ENCODE data around the gene CHPF2.

The CHPF2 gene

DNA sequence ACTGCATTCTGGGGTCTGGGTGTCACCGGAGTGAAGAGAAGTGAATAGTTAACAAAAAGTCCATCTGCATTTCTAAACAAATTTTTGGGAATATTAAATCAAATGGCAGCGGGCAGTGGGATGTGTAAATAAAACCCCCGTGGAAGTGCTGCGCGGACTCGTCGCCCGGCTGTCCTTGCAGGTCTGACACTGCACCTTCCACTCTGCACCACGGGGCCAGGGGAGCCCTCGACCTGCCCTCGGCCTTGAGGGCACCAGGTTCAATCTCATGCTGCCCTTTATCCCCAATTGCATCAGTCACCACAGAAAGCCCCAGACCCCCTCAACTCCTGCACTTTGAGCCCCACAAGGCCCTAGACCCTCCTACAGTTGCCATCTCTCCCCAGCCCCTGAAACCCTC is 22.6 kb downstream of the CHPF2 start:
- H3K36me3 ChIP-seq (ENCODE audit: control insufficient read depth in 2 of 2, insufficient read depth in 2 of 2, low read length in 2 of 2), result no peaks in the 10 kb centered on the region
- H3K9me3 ChIP-seq (ENCODE audit: control insufficient read depth in 2 of 2, low read length in 2 of 2), result no peaks in the 10 kb centered on the region
- no peaks in the 10 kb centered on the region for H3K27me3 ChIP-seq (ENCODE audit: control insufficient read depth in 1 of 2, insufficient read depth in 2 of 2, low read length in 2 of 2)
- H3K27ac ChIP-seq (ENCODE audit: low read length), result peak overlapping the region; percentile 31
- H3K4me1 ChIP-seq (ENCODE audit: control insufficient read depth, insufficient read depth, low read length), result peaks cover 40% of the 10 kb centered on the region
- no peak overlapping the region for H3K4me3 ChIP-seq (ENCODE audit: low read length in 2 of 2)
- no peak overlapping the region for H3K9ac ChIP-seq (ENCODE audit: low read length in 2 of 2)

DNA sequence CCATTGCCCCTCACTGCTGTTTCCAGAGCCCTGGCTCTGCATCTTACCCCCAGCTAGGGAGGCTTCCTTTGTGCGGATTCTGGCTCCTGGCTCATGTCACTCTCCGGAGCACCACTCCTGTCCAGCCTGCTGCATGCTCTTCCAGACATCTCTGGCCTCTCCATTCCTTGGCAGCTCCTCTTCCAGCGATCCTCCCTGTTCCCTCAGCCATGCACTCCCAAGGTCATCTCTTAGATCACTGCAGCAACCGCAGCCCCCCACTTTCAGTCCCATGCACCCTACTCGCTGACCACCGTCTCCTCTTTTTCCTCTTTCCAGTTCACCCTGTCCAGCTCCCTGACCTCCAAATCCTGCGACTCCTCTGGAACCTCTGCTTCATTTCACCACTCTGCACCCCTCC is 23.1 kb downstream of the CHPF2 start:
- H3K27ac ChIP-seq (ENCODE audit: low read length), result no peak overlapping the region

DNA sequence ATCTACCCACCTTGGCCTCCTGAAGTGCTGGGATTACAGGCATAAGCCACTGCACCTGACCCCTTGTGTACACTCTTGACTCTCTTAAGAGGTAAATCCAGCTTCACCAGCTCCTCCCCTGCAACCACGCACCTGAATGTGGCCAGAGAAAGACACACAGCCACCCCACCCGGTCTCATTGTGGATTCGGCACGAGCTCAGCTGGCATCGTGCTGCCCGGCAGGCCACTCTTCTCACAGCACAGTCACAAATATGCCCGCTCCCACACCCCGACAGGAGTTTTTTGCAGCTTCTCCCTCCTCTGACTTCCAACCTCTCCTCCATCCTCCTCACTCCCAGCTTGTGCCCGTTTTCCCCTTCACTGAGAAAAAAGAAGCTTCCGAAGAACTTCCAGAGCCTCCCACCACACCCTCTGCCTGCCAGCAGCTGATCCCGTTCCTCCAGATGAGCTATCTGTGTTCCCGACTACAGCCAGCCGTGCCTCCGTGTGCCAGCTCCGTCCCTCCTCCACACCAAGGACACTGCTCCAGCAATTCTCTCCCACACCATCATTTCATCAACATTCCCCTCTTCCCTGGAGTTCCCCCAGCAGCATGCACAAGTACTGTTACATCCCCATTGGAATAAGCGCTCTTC is 24.2 kb downstream of the CHPF2 start:
- no peak overlapping the region for H3K27ac ChIP-seq (ENCODE audit: low read length)
- no peaks in the 10 kb centered on the region for H3K27me3 ChIP-seq (ENCODE audit: control insufficient read depth in 1 of 2, insufficient read depth in 2 of 2, low read length in 2 of 2)
- H3K4me3 ChIP-seq (ENCODE audit: low read length in 2 of 2), result no peak overlapping the region
- no peak overlapping the region for H3K9ac ChIP-seq (ENCODE audit: low read length in 2 of 2)
- H3K4me1 ChIP-seq (ENCODE audit: control insufficient read depth, insufficient read depth, low read length), result peaks cover 23% of the 10 kb centered on the region
- H3K9me3 ChIP-seq (ENCODE audit: control insufficient read depth in 2 of 2, low read length in 2 of 2), result no peaks in the 10 kb centered on the region
- no peaks in the 10 kb centered on the region for H3K36me3 ChIP-seq (ENCODE audit: control insufficient read depth in 2 of 2, insufficient read depth in 2 of 2, low read length in 2 of 2)

More for the DNA sequence above, 23.1 kb downstream of the CHPF2 start:
- Histone ChIP-seq H3K9me3 (ENCODE audit: control insufficient read depth in 2 of 2, low read length in 2 of 2) (no peaks in the 10 kb centered on the region), H3K9ac (ENCODE audit: low read length in 2 of 2) (no peak overlapping the region), H3K4me3 (ENCODE audit: low read length in 2 of 2) (no peak overlapping the region), H3K4me1 (ENCODE audit: control insufficient read depth, insufficient read depth, low read length) (peaks cover 34% of the 10 kb centered on the region), H3K36me3 (ENCODE audit: control insufficient read depth in 2 of 2, insufficient read depth in 2 of 2, low read length in 2 of 2) (no peaks in the 10 kb centered on the region), H3K27me3 (ENCODE audit: control insufficient read depth in 1 of 2, insufficient read depth in 2 of 2, low read length in 2 of 2) (no peaks in the 10 kb centered on the region)

DNA sequence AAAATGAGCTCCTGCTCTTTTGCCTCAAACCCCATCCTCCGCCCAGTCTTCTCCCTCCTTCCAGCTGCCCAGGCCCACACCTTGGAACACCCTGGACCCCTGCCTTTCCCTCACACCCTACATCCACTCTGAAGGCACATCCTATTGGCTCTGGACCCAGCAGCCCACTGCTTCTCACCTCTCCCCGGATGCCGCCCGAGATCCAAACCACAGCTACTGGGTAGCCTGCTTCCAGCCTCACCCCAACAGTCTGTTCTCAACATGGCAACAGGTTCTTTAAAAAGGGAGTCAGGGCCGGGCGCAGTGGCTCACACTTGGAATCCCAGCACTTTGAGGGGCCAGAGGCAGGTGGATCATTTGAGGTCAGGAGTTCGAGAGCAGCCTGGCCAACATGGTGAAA is 25.7 kb downstream of the CHPF2 start:
- Histone ChIP-seq H3K9ac (ENCODE audit: low read length in 2 of 2) (no peak overlapping the region), H3K27me3 (ENCODE audit: control insufficient read depth in 1 of 2, insufficient read depth in 2 of 2, low read length in 2 of 2) (no peaks in the 10 kb centered on the region), H3K4me3 (ENCODE audit: low read length in 2 of 2) (no peak overlapping the region), H3K27ac (ENCODE audit: low read length) (no peak overlapping the region), H3K4me1 (ENCODE audit: control insufficient read depth, insufficient read depth, low read length) (peaks cover 14% of the 10 kb centered on the region), H3K36me3 (ENCODE audit: control insufficient read depth in 2 of 2, insufficient read depth in 2 of 2, low read length in 2 of 2) (no peaks in the 10 kb centered on the region), H3K9me3 (ENCODE audit: control insufficient read depth in 2 of 2, low read length in 2 of 2) (no peaks in the 10 kb centered on the region)

DNA sequence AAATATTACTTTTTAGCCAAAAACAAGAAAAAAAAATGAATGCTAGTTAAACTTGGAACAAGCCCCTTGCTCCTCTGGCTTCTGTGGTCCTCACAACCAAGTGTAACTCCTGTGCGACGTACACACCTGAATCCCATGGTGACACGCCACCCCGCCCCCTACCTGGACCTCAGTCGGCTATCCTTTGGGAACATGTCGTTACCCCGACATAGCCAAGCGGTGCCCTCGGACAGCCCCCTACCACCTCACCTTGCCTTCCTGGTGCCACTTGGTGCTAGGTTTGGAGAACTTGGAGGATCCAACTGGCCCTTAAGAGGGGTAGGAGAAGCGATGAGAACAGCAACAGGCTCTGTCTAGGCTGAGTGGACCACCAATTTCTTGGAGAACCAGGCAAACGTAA is 28.2 kb downstream of the CHPF2 start:
- Histone ChIP-seq H3K4me1 (ENCODE audit: control insufficient read depth, insufficient read depth, low read length) (no peaks in the 10 kb centered on the region), H3K4me3 (ENCODE audit: low read length in 2 of 2) (no peak overlapping the region), H3K27ac (ENCODE audit: low read length) (no peak overlapping the region), H3K27me3 (ENCODE audit: control insufficient read depth in 1 of 2, insufficient read depth in 2 of 2, low read length in 2 of 2) (no peaks in the 10 kb centered on the region), H3K9me3 (ENCODE audit: control insufficient read depth in 2 of 2, low read length in 2 of 2) (no peaks in the 10 kb centered on the region), H3K9ac (ENCODE audit: low read length in 2 of 2) (no peak overlapping the region), H3K36me3 (ENCODE audit: control insufficient read depth in 2 of 2, insufficient read depth in 2 of 2, low read length in 2 of 2) (no peaks in the 10 kb centered on the region)

DNA sequence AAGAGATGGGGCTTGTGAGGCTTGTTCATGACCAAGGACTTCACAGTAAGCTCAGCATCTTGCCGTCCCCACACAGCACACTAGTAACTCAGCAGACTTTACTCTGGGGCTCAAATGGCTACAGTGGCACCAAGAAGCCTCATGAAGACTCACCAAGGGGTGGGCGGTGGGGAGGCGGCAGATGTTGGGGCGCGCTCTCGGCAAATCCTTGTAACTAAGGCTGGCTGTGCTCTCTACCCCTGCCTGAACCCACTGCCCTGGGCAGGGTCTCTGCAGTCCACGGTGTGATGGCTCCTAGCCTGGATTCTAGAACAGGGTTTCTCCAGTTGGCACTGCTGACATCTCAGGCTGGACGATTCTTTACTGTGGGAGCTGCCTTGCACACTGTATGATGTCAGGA is 28.6 kb downstream of the CHPF2 start:
- no peaks in the 10 kb centered on the region for H3K9me3 ChIP-seq (ENCODE audit: control insufficient read depth in 2 of 2, low read length in 2 of 2)
- no peak overlapping the region for H3K4me3 ChIP-seq (ENCODE audit: low read length in 2 of 2)
- no peak overlapping the region for H3K9ac ChIP-seq (ENCODE audit: low read length in 2 of 2)
- no peak overlapping the region for H3K27ac ChIP-seq (ENCODE audit: low read length)
- no peaks in the 10 kb centered on the region for H3K27me3 ChIP-seq (ENCODE audit: control insufficient read depth in 1 of 2, insufficient read depth in 2 of 2, low read length in 2 of 2)
- H3K4me1 ChIP-seq (ENCODE audit: control insufficient read depth, insufficient read depth, low read length), result no peaks in the 10 kb centered on the region
- no peaks in the 10 kb centered on the region for H3K36me3 ChIP-seq (ENCODE audit: control insufficient read depth in 2 of 2, insufficient read depth in 2 of 2, low read length in 2 of 2)

DNA sequence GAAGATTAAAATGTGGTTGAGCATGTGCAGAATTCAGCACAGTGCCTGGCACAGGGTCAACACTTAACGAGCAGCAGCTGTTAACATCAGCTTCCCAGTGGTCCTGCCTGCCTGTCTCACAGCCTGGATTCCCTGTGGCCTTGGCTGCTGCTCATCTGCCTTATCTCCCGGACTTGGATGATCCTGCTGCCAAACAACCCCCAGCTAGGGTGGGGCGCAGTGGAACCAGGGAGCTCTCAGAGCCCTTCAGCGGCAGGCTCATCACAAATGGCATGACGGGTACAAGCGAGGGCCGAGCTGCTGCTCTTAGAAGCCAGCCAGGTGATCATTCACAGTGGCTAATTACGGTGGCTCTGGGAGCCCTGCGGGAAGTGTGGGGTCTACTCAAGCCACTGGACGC is 29.2 kb downstream of the CHPF2 start:
- Histone ChIP-seq H3K27me3 (ENCODE audit: control insufficient read depth in 1 of 2, insufficient read depth in 2 of 2, low read length in 2 of 2) (no peaks in the 10 kb centered on the region), H3K4me3 (ENCODE audit: low read length in 2 of 2) (no peak overlapping the region), H3K9ac (ENCODE audit: low read length in 2 of 2) (no peak overlapping the region), H3K4me1 (ENCODE audit: control insufficient read depth, insufficient read depth, low read length) (no peaks in the 10 kb centered on the region), H3K36me3 (ENCODE audit: control insufficient read depth in 2 of 2, insufficient read depth in 2 of 2, low read length in 2 of 2) (no peaks in the 10 kb centered on the region), H3K27ac (ENCODE audit: low read length) (no peak overlapping the region), H3K9me3 (ENCODE audit: control insufficient read depth in 2 of 2, low read length in 2 of 2) (no peaks in the 10 kb centered on the region)

DNA sequence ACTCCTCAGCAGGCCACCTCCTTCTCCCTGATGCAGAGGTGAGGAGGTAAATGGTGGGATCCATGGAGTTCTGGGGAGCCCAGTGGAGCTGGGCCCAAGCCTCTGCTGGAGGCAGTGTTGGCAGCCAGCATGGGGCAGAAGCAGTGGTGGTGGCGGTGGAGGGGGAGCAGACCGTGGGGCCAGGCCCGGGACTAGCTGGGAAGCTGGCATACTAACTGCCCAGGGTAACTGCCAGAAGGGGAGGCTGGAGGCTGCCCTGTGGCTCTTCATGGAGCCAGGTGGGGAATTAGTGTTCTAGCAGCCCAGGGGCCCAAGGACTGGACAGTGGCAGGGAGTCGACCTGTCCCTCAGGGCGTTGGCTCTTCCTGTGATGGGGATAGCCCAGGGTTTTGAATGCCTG is 32.3 kb downstream of the CHPF2 start:
- H3K36me3 ChIP-seq (ENCODE audit: control insufficient read depth in 2 of 2, insufficient read depth in 2 of 2, low read length in 2 of 2), result no peaks in the 10 kb centered on the region
- no peak overlapping the region for H3K9ac ChIP-seq (ENCODE audit: low read length in 2 of 2)
- no peak overlapping the region for H3K27ac ChIP-seq (ENCODE audit: low read length)
- H3K4me3 ChIP-seq (ENCODE audit: low read length in 2 of 2), result no peak overlapping the region
- H3K9me3 ChIP-seq (ENCODE audit: control insufficient read depth in 2 of 2, low read length in 2 of 2), result no peaks in the 10 kb centered on the region
- H3K27me3 ChIP-seq (ENCODE audit: control insufficient read depth in 1 of 2, insufficient read depth in 2 of 2, low read length in 2 of 2), result no peaks in the 10 kb centered on the region
- no peaks in the 10 kb centered on the region for H3K4me1 ChIP-seq (ENCODE audit: control insufficient read depth, insufficient read depth, low read length)

DNA sequence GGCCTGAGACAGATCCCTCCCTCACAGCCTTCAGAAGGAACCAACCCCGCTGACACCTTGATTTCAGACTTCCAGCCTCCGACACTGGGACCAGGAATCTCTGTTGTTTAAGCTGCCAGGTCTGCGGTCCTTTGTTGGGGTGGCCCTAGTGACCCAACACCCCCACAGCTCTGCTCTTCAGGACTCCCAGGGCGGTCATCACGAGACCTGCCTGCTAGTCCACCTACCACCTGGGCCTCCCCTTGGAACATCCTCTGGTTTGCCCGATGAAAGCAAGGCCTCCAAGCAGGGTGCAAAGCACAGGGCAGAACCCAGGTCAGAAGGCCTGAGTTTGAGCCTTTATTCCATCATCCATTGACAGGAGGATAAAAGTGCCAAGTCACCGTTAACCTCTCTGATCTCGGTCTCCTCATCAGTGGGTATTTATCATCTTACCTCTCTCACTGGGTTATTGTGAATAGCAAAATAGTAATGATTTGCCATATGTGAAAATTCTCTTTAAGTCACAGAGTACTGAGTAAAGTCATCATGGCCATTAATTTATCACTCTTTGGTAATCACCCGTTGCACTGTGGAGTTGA is 33.2 kb downstream of the CHPF2 start:
- Histone ChIP-seq H3K27ac (ENCODE audit: low read length) (no peak overlapping the region), H3K4me1 (ENCODE audit: control insufficient read depth, insufficient read depth, low read length) (no peaks in the 10 kb centered on the region), H3K27me3 (ENCODE audit: control insufficient read depth in 1 of 2, insufficient read depth in 2 of 2, low read length in 2 of 2) (no peaks in the 10 kb centered on the region), H3K9me3 (ENCODE audit: control insufficient read depth in 2 of 2, low read length in 2 of 2) (no peaks in the 10 kb centered on the region), H3K9ac (ENCODE audit: low read length in 2 of 2) (no peak overlapping the region), H3K4me3 (ENCODE audit: low read length in 2 of 2) (no peak overlapping the region), H3K36me3 (ENCODE audit: control insufficient read depth in 2 of 2, insufficient read depth in 2 of 2, low read length in 2 of 2) (no peaks in the 10 kb centered on the region)

DNA sequence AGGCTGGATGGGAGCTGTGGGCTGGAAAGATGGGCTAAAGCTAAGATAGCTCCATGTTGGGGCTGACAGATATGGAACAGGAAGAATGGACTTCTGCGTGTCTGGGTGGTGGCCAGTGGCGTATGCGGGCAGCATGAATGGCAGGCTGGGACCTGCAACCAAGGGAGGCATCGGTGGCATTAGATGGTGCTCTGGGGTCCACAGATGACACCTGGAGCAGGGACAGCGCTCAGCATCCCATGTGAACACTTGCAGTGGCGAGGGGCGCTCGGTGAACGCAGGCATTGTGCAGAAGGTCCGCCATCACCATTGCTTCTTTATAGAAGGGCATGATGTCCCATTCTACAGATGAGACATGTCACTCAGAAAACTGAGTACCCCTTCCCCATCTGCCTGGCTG is 37.2 kb downstream of the CHPF2 start:
- Histone ChIP-seq H3K27ac (ENCODE audit: low read length) (no peak overlapping the region), H3K9me3 (ENCODE audit: control insufficient read depth in 2 of 2, low read length in 2 of 2) (no peaks in the 10 kb centered on the region), H3K27me3 (ENCODE audit: control insufficient read depth in 1 of 2, insufficient read depth in 2 of 2, low read length in 2 of 2) (no peaks in the 10 kb centered on the region), H3K36me3 (ENCODE audit: control insufficient read depth in 2 of 2, insufficient read depth in 2 of 2, low read length in 2 of 2) (peaks cover 0 to under 1% of the 10 kb centered on the region in 2 donors), H3K4me1 (ENCODE audit: control insufficient read depth, insufficient read depth, low read length) (peaks cover 5% of the 10 kb centered on the region), H3K9ac (ENCODE audit: low read length in 2 of 2) (no peak overlapping the region), H3K4me3 (ENCODE audit: low read length in 2 of 2) (no peak overlapping the region)

DNA sequence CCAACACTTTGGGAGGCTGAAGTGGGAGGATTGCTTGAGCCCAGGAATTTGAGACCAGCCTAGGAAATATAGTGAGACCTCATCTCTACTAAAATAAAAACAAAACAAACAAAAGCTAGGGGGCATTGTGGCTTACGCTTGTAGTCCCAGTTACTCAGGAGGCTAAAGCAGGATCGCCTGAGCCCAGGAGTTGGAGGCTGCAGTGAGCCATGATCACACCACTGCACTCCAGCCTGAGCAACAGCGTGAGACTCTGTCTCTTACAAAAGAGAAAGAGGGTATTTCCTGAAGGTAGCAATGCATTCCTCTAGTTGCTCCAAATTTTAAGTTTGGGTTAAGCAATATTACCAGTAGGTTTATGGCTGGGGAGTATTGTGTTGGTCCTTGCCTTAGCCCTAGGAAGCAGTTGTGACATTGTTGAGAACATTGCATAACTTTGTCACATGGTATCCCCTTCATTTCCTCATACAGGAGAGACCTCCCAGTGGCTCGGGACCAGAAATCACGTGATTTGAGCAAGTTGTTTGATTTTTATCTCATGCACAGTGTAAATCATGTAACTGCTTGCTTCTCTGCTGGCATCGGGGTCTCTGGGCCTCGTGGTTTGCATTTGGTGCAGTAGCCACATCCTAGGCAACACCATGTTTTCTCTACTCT is 39.5 kb downstream of the CHPF2 start:
- no peaks in the 10 kb centered on the region for H3K27me3 ChIP-seq (ENCODE audit: control insufficient read depth in 1 of 2, insufficient read depth in 2 of 2, low read length in 2 of 2)
- H3K36me3 ChIP-seq (ENCODE audit: control insufficient read depth in 2 of 2, insufficient read depth in 2 of 2, low read length in 2 of 2), result peaks cover 0 to 2% of the 10 kb centered on the region in 2 donors
- H3K4me3 ChIP-seq (ENCODE audit: low read length in 2 of 2), result no peak overlapping the region
- H3K9ac ChIP-seq (ENCODE audit: low read length in 2 of 2), result no peak overlapping the region
- no peak overlapping the region for H3K27ac ChIP-seq (ENCODE audit: low read length)
- H3K9me3 ChIP-seq (ENCODE audit: control insufficient read depth in 2 of 2, low read length in 2 of 2), result no peaks in the 10 kb centered on the region
- peaks cover 15% of the 10 kb centered on the region for H3K4me1 ChIP-seq (ENCODE audit: control insufficient read depth, insufficient read depth, low read length)

All from stomach smooth muscle (tissue), 2 donors.